Astrocyte (in vitro differentiated cells and primary cell): ENCODE data around the gene FCER1G.

Source experiments
- CTCF ChIP-seq: IDR thresholded peaks from 2 replicates; pipeline ENCODE4 v1.5.1; 2011; ENCODE audit warnings: low read depth, mild to moderate bottlenecking, inconsistent platforms, low read length, moderate library complexity; ENCODE audit not compliant: insufficient read depth
- EZH2 ChIP-seq: IDR thresholded peaks from 2 replicates; pipeline ENCODE4 v1.6.1; 2012; ENCODE audit warnings: mild to moderate bottlenecking, low read length, inconsistent platforms; ENCODE audit not compliant: insufficient read depth

GRCh38 chr1:161198897-161199431, 16.1 kb upstream of the FCER1G start, which contains the start of gene ADAMTS4:
- TF ChIP-seq CTCF (no peak), EZH2 (no peak)
